HG02678 (cell line): Measurements from ENCODE around the gene SMLR1.
A peak's percentile ranks its signal among the peaks of the same experiment; 100 is the strongest.

Source experiments
- ATAC-seq: cut with Tn5 transposase; IDR thresholded peaks from one replicate; pipeline ENCODE4 v1.9.1; 2021; ENCODE audit warnings: mild to moderate bottlenecking, moderate library complexity; ENCODE audit not compliant: unreplicated experiment

SMLR1 gene

DNA sequence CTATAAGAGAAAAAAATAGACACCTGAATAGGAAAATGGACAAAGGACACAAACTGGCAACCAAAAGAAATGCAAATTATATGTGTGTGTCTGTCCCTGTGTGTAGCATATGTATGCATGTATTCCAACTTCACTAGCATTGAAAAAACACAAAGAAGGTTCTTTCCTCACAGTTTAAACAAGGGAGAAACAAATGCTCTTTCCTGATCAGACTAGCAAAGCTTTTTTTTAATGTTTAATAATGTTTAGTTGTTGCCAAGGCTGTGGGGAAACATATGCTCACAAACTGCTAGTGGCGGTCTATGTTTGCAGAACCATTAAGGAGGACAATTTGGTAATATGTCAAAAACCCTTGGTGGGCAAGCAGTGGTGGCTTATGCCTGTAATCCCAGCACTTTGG is 22.4 kb downstream of the SMLR1 start:
- no peak for ATAC-seq

DNA sequence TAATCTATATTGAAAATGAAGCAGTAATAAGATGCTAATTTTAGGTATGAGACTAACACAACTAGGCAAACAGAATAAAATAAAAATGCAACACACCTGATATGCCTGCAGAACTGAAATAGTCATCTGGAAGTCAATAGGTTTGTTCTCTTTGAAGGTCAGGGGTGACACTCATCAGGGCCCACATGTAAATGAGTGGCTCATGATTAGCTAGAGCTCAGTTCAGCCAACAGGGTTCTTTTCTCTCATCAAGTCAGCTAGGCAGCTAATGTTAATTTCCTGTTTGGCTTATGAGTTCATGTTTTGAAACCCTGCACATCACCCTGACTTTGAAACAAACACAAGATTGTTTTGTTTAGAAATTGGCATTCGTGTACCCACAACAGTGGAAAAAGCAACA is 23.8 kb downstream of the SMLR1 start:
- peak; percentile 46 for ATAC-seq

DNA sequence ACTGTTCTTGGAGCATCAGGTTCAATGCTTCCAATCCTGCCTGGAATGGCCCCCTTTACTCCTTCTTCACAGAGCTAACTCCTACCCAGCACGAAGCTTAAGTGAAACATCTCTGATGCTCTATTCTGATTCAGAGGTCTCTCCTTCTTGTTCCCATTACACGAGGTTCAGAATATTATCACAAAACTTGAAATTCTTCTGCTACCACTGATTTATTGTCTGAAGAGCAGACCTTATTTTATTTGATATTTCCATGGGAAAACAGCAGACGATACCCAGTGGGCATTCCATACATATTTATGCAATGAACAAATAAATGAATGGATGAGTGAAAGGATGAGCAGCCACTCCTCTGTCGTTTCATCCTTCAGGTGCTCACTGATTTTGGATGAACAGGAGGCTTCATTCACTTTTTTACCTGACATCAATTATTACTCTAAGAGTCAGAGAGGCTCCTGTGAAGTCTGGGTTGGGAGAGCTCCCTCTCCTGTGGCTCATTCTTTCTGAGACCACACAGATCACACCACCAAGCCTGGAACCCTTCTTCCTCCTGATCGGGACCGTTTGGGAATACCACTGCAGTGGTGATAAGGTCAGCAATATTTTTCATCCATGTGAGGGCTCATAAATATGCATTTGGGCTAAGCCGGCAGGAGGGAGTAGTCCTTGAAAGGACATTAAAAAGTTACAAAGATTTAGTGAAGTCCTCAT is 25.8 kb downstream of the SMLR1 start:
- no peak for ATAC-seq

DNA sequence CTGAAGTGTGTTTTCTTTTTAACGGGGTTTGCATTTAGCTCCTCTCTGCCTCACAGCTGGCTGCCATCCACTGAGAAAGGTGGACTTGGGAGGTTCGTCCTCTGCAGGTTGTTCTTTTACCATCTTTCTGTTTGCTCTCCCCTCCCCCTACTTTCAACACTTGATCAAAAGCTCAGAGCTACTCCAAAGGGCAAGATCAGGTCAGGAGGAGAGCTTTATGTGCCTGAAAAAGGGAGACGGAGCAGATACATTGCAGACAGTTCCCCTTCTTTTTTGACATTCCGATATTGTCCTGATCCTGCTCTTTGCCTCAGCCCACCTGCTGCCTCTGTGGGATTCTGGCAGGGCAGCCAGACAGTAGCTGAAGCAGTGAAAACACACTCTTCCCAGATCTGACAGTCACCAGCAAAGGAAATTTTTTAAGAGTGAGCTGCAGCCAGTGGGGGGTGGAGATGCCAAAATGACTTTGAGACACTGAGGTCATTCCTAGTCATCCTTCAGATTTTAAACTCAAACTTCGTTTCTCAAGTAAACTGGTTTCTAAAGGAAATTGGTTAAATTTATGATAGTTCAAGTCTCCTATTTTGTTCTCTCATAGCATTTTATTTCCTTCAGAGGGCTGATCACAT is 26.5 kb downstream of the SMLR1 start:
- ATAC-seq: no peak

DNA sequence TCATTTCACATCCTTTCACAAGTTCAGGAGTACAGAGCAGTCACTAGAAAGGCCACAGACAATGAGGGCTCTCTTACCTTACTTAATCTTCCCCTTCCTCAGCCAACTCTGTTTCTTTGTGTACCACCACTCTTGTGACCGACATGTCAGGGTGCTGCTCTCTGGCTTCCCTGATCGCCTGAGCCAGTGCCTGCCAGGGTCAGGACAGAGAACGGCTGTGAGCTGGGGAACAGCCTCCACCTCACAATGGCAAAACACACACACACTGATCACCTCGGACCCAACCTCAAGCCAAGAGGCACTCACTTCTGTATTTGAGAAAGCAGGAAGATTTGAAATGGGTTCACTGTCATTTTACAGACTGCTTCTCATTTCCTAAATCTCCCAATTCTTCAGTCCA is 30.8 kb downstream of the SMLR1 start:
- no peak for ATAC-seq

DNA sequence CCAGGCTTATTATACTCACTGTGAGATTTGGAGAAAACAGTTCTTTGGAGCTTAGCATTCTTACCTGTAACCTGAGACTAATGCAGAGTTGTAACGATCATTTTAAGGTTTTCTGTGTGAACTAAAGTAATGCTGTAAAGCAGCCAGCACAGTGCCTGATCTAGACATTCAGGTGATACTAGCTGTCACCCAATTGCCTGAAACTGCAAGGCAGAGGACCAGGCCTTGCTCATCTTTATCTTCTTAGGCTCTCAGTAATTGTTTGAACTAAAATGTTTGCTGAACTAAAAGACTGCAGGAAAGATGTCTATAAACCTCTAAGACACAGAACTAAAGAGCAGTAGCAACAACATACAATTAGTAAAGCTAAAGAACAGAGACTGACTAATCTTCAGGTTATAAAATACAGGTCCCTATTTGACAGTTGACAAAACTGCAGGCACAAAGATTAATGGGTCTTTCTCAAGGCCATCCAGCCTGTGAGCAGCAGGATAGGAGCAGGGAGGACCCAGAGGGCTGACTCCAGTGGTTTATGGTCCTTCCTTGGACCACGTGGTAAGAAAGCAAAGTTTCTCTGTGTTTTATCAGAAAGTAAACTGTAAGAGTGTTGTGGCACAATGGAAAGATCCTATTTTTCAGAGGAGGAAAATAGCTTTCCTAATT is 31.4 kb downstream of the SMLR1 start:
- no peak for ATAC-seq

DNA sequence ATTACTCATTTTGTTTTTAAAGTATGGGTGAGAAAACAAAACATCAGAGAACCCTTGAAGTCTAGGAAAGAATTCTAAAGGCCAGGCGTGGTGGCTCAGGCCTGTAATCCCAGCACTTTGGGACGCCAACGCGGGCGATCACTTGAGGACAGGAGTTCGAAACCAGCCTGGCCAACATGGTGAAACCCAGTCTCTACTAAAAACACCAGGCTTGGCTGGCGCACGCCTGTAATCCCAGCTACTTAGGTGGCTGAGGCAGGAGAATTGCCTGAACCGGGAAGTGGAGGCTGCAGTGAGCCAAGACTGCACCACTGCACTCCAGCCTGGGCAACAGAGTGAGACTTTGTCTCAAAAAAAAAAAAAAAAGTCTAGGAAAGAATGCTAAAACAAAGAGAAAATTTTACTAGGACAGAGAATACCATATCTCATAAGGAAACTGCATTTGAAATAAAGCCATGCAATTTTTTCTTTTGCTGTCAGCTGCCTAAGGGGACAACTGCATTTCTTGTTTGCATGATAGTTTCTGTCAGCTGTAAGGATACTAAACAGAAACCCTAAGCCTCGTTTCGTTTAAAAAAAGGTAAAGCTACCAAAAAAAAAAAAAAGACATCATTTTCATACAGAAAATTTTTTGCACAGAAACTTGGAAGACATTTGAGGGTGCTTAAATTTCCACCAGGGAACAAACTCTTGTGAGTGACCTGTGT is 32.1 kb downstream of the SMLR1 start:
- peak; percentile 72 for ATAC-seq

DNA sequence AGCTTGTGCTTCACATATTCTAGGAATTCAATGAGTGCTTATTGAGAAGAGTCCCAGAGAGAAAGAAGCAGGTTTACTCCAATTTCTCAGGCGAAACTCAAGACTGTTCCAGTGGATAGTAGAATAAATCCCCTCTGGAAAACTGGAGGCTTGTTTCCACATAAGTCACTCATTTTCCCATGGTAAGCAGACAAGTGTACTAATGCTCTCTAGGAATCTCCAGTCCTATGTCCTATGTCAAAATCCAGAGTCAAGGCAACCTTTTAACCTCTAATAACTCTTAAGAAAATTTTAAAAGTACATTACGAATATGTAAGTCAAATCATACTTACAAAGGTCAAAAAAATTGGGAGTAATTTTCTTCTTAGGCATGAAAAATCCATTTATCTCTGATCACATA is 35.2 kb downstream of the SMLR1 start:
- no peak for ATAC-seq

DNA sequence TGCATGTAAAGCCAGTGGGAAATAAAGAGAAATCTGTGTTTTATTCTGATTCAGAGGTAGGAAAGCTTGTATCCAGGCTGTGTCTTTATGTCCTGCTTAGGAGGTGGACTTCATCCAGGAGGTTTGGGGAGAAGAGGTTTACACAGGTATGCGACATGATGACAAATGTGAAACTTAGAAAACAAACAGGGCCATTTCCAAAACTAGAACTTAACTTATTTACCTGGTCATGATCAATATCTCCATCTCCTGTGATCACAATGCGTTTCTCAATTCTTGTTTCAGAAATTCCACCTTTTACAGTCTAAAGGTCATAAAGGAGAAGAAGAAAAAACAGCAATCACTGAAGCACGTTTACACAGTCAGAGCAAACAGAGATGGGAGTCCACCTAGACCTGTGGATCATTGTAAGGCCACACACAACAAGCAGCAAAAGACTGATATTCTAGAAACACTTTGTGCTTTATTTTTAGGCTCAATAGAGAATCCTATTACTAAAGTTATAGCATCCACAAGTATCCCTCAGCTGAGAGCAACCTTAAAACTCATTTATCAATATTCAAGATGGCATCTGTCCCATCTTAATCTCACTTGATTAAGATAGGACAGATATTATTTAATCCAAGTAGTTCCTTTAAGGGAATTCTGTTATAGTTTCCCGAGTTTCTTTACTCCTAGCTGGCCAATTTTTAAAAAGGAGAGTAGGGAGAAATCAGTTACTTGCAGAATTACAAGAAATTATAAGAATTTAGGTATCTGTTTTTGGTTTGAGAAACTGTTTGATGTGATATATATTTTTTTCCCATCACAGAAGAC is 36.4 kb downstream of the SMLR1 start:
- ATAC-seq: no peak

DNA sequence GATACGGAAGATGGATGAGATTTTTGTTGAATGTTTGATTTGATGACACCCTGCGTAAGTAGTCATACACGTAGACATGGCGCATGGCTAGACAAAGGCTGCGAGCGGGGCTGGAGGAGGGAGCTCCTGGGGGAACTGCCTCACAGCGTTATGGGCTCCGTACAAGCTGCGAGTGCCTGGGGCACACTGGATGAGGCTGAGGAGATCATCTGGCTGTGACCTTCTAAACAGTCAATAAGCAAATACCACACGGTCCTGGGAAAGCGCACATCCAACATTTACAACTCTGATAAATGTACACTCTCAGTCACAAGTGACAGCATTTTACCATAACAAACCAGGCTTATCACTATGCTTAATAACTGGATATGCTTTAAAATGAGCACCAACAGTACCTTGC is 37.1 kb downstream of the SMLR1 start:
- no peak for ATAC-seq

DNA sequence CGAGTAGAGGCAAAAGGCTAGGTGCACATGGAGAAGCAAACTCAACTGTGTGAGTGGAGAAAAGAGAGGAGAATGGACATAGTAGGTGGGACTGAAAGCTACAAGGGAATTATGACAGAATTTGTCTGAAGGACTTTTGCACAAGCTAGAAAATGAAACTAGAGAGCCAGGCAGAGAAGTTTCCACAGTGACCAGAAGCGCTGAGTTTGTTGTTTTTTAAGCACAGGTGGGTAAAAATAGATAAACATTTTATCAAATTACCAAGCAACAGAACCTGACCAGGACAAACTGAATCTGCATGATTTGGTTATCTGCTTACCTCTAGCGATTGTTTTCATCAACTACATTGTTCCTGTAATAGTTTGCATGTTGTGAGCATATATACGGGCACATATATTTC is 38.6 kb downstream of the SMLR1 start:
- no peak for ATAC-seq

DNA sequence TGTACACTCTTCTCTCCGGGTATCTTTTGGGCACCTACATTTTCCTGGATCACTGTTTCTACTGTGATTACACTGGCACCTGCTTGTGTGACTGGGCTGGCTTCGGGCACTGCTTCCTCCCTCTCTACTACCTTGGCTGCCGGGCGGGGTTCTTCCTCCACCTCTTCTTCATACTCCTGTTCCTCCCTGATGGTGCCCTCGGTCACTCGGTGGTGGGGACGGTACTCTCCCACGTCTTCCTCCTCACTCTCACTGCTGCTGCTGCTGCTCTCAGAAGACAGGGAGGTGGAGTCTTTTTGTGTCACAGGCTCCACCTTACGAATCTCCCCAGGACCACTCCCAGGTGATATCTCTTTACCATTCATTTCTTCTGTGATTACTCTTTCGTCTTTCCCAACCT is 42.5 kb downstream of the SMLR1 start:
- no peak for ATAC-seq

DNA sequence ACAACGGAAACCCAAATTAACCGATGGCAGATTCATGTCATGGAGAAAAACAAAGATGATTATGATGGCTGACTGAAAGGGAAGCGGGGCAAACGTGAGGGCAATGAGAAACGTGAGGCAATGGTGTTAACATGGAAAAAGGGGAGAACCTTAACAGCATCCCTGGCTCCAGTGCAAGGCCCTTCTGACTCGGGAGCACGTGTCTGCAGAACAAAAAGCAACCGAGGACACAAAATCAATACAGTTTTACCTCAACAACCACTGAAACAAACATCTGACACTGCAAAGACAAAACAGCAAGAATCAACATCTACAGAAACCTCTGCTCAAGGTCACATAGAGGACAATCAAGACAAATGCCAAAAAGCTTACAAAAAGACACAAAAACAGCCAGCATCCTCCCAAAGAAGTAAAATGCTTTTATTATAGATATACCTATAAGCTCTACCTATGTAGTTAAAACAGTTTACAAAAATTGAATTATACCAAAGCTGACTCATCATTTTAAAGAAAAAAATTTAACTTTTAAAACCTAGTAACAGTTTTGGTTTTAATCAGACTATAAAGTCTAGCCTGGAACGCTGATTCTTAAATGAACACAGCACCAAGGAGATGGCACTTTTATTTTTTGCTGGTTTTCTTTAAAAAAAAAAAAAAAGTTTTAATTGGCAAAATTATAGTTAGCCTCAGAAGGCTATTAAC is 43.1 kb downstream of the SMLR1 start:
- ATAC-seq: no peak

DNA sequence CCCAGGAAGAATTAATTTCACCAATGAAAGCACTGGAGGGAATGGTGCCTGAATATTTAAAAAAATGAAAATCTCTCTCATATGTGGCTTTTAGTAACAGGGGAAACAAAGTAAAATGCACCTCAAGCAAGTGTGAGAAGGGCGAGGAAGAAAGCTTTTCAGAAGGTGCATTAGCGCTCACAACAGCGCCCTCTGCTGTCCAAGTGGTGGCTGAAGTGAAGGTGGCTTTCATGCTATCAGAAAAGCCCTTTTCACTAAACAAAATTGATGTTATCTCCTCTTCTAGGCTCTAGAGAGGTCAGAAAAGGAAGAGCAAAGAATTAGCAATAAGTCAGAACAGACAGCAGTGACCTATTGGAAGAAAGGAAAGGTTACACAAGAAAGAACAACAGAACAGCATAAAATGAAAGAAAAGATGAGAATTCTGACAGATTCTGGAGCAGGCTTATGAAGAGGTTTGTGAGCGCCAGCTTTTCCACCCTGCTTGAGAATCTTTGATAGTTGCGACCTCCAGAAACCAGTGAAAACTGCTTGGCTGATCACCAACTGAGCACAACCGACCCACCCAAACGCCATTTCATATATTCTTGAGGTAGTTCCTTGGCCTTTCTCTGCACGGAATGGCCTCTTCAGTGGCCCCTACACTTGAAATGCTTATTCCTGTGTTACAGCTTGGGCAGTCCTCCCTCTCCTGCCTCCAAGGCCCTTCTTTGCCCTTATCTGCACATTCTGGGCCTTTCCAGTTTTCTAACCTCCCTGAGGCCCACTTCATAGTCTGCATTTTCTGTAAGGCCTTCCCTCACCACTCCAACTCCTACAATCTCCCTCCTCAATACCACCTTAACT is 45.3 kb downstream of the SMLR1 start:
- peak; percentile 70 for ATAC-seq

DNA sequence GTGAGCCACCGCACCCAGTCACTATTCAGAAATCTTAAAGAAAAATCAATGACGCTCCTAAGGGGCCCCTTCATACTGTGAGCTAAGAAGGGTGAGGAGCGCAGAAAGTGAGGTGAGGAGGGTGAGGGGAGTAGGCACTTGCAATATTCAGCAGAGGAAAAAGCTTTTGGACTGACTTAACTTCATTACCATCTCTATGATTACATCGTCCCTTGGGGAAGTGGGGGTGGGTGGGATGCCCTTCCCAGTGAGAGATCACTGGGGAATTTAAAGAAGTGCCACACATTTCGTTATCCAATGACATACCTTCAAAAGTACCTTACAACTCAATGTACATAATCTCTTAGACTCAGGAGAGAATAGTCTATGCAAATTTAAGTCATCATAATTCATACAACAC is 46.5 kb downstream of the SMLR1 start:
- no peak for ATAC-seq

DNA sequence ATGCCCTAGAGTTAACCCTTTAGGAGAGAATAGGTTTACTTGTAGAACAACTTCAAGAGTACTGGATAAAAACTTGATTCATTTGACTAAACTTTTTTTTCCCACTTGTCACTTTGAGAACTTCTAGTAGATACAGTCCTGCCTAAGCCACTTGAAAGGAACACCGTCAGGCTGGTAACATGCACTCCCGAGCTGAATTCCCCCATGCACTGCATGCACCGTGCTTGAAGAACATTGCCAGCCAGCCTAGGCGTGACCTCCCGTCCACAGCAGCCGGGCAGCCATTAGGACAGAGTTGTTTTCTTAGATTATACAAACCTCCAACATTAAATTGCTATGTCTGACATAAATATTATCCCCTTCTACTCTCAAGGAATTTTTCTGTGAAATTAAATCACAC is 52.6 kb downstream of the SMLR1 start:
- no peak for ATAC-seq

DNA sequence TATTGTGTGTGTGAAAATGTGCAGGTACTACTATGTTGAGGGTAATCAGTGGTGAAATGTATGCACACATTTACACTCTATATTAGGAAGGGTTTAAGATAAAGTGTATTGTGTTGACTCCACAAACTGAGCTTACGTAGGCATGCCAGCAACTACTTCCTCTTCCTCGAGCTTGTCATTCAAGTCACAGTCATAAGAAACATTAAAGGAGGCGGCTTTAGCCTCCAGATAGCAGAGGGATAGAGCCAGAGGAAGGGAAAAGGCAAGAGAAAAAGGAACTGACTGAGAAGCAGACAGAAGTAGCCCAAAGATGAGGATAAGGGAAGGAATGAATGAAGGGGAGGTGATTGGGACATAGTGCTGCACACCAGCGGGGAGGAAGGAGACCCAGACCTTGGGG is 55.2 kb downstream of the SMLR1 start:
- ATAC-seq: no peak

DNA sequence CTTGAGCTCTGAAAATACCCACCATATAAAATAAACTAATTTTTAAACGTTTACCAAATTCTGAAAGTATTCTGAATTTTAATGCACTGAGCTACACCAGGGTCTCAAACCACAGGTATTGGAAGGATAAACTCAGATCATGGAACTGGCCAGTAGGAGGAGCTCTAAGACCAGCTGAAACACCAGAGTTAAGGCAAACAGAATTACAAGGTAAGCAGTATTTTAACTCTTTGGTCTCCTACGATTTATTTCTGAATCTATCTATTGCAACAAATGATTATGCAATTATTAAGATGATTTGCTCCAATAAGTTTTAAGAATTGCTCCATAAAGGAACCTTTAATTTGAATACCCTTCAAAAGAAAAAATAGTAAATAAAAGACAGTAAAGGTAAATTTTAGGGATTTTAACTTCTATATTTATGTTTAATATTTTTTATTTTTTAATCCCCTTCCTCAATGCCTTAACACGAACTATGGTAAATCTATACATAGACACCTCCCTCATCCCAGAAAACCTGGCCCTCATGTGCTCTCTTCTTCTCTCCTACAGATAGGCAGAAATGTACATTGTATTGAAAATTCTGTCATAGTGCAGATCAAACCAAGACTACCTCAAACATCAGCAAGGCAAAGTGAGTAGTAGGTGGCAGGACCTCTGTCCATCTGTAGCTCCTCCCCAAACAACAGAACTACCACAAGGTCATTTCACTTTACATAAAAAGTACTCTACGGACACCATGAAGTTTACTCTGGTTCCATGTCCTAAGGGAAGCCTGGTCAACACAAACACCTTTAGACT is 58.4 kb downstream of the SMLR1 start:
- ATAC-seq: peak; percentile 92
